ENCODE measurements around the gene MORC1. TPM values are rescaled to one million over a fixed set of nuclear protein-coding genes. Genes with fewer than 3 reads are reported as not detected.

The MORC1 gene
- total RNA-seq, 2 experiments from 2014 or later: not detected

DNA sequence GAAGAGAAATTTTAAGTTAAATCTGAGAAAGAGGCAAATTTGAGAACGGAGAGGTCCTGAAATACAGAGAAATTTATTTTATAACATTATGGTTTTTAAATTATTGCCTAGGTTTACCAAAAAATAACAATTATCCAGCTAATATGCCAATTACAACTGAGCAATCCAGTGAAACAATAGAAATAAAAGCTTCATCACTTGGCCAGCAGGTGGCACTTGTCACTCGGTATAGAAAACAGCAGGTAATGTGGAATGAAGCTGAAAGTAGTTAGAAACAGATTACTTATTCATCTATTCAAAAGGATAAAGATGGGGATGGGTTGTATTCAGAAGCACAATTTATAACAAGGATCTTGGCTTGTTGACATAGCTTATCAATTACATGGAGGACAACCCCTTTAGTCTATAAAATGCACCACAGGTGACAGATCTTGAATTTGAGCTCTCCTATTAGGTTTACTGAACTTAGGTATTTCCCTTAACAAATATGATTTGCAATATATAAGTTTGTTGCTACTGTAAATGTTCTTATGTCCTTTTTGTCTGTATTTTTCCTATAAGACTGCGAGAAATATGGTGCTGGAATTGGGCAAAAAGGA lies 94.2 kb downstream of the MORC1 start:
- no peak overlapping the region for H3K4me3 ChIP-seq (ENCODE audit: low read length)
- TF ChIP-seq, protein P1, sequence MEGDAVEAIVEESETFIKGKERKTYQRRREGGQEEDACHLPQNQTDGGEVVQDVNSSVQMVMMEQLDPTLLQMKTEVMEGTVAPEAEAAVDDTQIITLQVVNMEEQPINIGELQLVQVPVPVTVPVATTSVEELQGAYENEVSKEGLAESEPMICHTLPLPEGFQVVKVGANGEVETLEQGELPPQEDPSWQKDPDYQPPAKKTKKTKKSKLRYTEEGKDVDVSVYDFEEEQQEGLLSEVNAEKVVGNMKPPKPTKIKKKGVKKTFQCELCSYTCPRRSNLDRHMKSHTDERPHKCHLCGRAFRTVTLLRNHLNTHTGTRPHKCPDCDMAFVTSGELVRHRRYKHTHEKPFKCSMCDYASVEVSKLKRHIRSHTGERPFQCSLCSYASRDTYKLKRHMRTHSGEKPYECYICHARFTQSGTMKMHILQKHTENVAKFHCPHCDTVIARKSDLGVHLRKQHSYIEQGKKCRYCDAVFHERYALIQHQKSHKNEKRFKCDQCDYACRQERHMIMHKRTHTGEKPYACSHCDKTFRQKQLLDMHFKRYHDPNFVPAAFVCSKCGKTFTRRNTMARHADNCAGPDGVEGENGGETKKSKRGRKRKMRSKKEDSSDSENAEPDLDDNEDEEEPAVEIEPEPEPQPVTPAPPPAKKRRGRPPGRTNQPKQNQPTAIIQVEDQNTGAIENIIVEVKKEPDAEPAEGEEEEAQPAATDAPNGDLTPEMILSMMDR (IDR thresholded peaks at IDR 0.05): peak; percentile 86
- no peak overlapping the region for H3K4me3 Mint-ChIP-seq
- no peak overlapping the region for H3K27ac ChIP-seq (ENCODE audit: low read depth in 1 of 2, low read length in 2 of 2)
- ChIA-PET POLR2A (no interaction called here), CTCF (interaction anchor here (0.6 to 1.7 kb wide), 8 partner anchors 9 to 21 kb away, joined by 3 to 6 read pairs (median 4); no protein-coding TSS in a partner anchor)
- H3K9me3 Mint-ChIP-seq: no peaks in the 10 kb centered on the region
- no peaks in the 10 kb centered on the region for H3K9me3 ChIP-seq (ENCODE audit: control insufficient read depth in 1 of 2, insufficient read depth in 1 of 2, low read length in 2 of 2)
- ATAC-seq (ENCODE audit: poor library complexity) (no peak), DNase-seq (peak in 13 of 14 experiments; percentile 2 to 57 (median 13))
- intact Hi-C loops (cut with DNase I, micrococcal nuclease): no loop called here
- no peaks in the 10 kb centered on the region for H3K27me3 Mint-ChIP-seq
- no peaks in the 10 kb centered on the region for H3K4me1 ChIP-seq (ENCODE audit: insufficient read depth, low read length)
- H3K27ac Mint-ChIP-seq: no peak overlapping the region
- no peaks in the 10 kb centered on the region for H3K4me1 Mint-ChIP-seq (ENCODE audit: low read depth)
- no peaks in the 10 kb centered on the region for H3K27me3 ChIP-seq (ENCODE audit: control insufficient read depth in 1 of 2, insufficient read depth in 2 of 2, low read length in 2 of 2)
- H3K36me3 Mint-ChIP-seq (ENCODE audit: low read depth): no peaks in the 10 kb centered on the region
- H3K36me3 ChIP-seq (ENCODE audit: insufficient read depth, low read length): no peaks in the 10 kb centered on the region

GRCh38 chr3:109023167-109023566 lies 94.8 kb downstream of the MORC1 start:
- Histone ChIP-seq H3K36me3 (ENCODE audit: insufficient read depth, low read length) (no peaks in the 10 kb centered on the region), H3K27me3 (ENCODE audit: control insufficient read depth in 1 of 2, insufficient read depth in 2 of 2, low read length in 2 of 2) (peaks cover 0 to 4% of the 10 kb centered on the region in 2 experiments), H3K9me3 (ENCODE audit: control insufficient read depth in 1 of 2, insufficient read depth in 1 of 2, low read length in 2 of 2) (no peaks in the 10 kb centered on the region), H3K4me1 (ENCODE audit: insufficient read depth, low read length) (no peaks in the 10 kb centered on the region), H3K27ac (ENCODE audit: low read depth in 1 of 2, low read length in 2 of 2) (no peak overlapping the region), H3K4me3 (ENCODE audit: low read length) (no peak overlapping the region)
- ChIA-PET POLR2A (no interaction called here), CTCF (interaction anchor here (1.0 to 1.7 kb wide), 6 partner anchors 9 to 20 kb away, joined by 3 to 6 read pairs (median 4); no protein-coding TSS in a partner anchor)
- intact Hi-C loops (cut with DNase I, micrococcal nuclease): no loop called here
- no peak overlapping the region for H3K4me3 Mint-ChIP-seq
- DNase-seq (no peak), ATAC-seq (ENCODE audit: poor library complexity) (no peak)
- H3K36me3 Mint-ChIP-seq (ENCODE audit: low read depth): no peaks in the 10 kb centered on the region
- H3K27me3 Mint-ChIP-seq: no peaks in the 10 kb centered on the region
- no peaks in the 10 kb centered on the region for H3K9me3 Mint-ChIP-seq
- H3K27ac Mint-ChIP-seq: no peak overlapping the region
- TF ChIP-seq, protein P1 (IDR thresholded peaks at IDR 0.05): no peak
- H3K4me1 Mint-ChIP-seq (ENCODE audit: low read depth): no peaks in the 10 kb centered on the region

DNA sequence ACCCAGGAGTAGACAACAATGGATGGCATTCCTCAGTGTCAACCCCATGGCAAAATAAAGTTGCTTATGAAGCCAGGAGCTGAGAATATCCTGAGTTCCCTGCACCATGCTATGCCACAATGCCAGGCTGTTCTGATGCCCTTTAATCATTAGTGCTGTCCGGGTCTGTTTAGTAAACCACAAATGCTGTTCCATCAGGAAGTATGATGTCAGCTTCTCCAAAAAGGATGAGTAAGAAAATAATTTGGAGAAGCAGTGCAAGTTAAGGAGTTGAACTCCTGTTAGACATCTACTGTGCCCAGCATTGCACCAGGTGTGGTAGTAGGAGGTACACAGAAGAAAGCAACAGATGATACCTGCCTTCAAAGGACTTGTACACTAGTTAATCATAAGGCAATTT lies 96.4 kb downstream of the MORC1 start:
- Mint-ChIP-seq H3K27me3 (peaks cover 5% of the 10 kb centered on the region), H3K4me1 (ENCODE audit: low read depth) (no peaks in the 10 kb centered on the region), H3K36me3 (ENCODE audit: low read depth) (no peaks in the 10 kb centered on the region), H3K4me3 (no peak overlapping the region), H3K9me3 (no peaks in the 10 kb centered on the region), H3K27ac (no peak overlapping the region)
- POLR2A ChIA-PET: no interaction called here
- no peaks in the 10 kb centered on the region for H3K36me3 ChIP-seq (ENCODE audit: insufficient read depth, low read length)
- DNase-seq (no peak), ATAC-seq (ENCODE audit: poor library complexity) (no peak)
- H3K27ac ChIP-seq (ENCODE audit: low read depth in 1 of 2, low read length in 2 of 2): no peak overlapping the region
- H3K9me3 ChIP-seq (ENCODE audit: control insufficient read depth in 1 of 2, insufficient read depth in 1 of 2, low read length in 2 of 2): no peaks in the 10 kb centered on the region
- CTCF ChIA-PET: no interaction called here
- no peaks in the 10 kb centered on the region for H3K4me1 ChIP-seq (ENCODE audit: insufficient read depth, low read length)
- TF ChIP-seq, protein P1 (IDR thresholded peaks at IDR 0.05): no peak
- H3K4me3 ChIP-seq (ENCODE audit: low read length): no peak overlapping the region
- intact Hi-C loops (cut with DNase I, micrococcal nuclease): no loop called here
- H3K27me3 ChIP-seq (ENCODE audit: control insufficient read depth in 1 of 2, insufficient read depth in 2 of 2, low read length in 2 of 2): peaks cover 0 to 4% of the 10 kb centered on the region in 2 experiments
